Activated CD8-positive, alpha-beta memory T cell treated with anti-CD3 and anti-CD28 coated beads, Interleukin-2, amount 50 U/mL, for 4 hours (primary cell): Measurements from ENCODE around the gene RPLP2.
A peak's percentile ranks its signal among the peaks of the same experiment; 100 is the strongest.

Source experiments
- DNase-seq: peaks from one replicate; pipeline ENCODE4 v3.0.0-alpha.2; 2020

Gene RPLP2

DNA sequence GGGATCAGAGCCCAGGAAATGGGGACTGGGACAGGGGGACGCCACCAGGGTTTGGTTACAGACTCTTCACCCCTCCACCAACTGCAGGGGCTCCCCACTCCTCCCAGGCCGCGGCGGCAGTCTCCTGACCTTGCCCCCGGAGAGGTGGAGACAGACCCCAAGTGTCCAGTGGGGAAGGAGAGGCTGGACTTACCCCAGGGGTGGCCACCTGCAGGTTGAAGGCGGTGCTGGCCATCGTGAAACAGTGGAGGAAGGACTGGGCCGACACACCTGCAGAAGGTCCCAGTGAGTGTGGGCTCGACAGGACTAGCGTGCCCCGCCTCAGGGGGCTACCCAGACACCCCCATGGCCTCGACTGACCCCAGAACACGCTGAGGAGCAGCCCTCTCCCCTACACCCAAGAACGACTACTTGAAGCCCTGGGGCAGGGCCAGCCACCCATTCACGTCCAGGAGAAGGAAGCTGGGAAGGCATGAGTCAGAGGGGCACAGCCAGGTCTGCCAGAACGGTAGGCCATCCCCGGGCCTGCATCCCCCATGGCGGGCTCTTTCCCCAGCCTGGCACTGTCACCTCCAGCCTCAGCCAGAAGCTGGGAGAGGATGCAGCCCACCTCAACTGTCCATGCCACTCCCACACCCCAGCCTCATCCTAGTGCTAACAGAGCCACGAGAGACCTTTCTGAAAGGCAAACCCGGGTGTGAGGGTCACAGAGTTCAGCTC is 34.7 kb upstream of the RPLP2 start:
- DNase-seq: no peak

DNA sequence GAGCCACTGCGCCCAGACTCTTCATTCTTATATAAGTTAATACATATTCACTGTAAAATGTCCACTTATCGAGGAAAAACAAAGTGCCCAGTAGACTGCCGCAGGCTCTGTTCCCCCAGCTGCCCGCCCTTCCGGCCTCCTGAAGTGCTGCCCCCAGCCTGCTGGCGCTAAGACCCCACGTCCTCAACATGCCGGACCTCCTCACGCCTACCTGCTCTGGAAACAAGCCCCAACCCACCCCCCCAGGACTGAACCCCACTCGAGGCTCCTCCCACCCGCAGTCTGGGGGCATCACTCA is 33.6 kb upstream of the RPLP2 start:
- no peak for DNase-seq

DNA sequence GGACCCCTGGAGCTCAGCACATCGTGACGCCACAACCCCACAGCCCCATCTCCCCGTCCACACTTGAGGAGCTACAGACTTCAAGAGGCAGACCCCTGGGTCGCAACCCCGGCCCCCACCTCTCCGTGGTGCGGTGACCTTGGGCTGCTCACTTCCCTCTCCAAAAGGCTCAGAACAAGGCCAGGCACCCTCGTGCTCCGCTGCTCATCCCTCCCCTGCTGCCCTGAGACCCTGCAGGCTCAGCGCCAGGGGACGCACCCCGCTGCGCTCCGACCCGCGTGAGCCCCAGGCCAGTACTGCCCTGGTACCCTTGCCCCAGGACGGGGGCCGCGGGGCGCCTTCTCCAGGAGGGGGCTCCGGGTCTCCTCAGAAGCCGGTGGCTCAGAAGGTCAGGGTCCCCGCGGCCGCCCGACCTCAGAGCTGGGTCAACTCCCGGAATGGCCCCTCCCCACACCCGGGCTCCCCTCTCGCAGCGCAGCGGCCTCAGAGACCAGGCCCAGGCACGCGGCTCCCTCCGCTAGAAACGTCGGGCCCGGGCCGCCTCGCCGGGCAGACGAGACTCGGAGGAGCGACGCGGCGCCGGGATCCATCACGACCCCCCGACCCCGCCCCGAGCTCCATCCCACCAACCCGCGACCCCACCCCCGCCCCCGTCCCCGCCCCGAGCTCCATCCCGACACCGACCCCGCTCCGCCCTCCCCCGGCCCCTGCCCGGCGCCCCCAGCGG is 33.0 kb upstream of the RPLP2 start:
- DNase-seq: no peak

DNA sequence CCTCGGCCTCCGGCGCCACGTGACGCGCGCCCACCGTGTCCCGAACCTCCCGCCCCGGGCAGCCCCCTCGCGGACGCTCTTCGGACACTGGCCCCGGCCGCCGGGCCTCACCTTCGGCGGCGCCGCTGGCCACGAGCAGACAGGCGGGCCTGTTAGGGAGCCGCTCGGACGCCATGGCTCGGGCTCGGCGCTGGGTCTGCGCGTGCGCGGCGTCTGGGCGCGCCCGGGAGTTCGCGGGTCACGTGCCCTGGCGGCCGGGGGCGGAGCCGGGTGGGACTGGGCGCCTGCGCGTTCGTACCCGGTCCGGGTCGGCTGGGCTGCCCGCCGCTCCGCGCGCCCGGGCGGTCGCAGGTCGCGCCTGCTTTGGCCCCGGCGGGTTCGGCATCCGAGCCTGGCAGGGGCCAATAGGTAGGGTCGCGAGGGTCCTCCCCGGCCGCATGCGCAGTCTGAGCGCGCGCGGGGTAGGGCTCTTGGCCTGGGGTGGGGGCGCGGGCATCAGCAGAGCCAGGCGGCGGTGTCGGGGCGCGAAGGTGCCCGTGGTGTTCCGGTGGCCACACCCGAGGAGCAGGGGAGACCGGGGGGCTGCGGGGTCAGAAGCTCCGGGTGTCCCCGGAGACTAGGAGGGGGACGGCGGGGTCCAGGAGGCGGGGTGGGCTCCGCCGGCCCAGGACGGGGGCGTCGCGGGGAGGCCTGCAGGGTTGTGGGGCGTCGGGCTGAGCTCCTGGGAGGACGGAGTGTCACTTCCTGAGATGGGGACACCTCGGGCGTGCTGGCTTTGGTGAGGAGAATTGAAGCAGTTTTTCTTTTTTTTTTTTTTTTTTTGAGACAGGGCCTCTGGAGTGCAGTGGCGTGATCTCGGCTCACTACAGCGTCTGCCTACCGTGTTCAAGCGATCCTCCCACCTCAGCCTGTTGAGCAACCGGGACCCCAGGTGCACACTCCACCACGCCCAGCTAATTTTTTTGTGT is 32.2 kb upstream of the RPLP2 start, which contains the start of gene GATD1:
Gene GATD1 (minus strand): TSS at position 200 of the 968 bp plus-strand sequence. CDS start 25 bp downstream, at position 175.
- peak; percentile 95 for DNase-seq

DNA sequence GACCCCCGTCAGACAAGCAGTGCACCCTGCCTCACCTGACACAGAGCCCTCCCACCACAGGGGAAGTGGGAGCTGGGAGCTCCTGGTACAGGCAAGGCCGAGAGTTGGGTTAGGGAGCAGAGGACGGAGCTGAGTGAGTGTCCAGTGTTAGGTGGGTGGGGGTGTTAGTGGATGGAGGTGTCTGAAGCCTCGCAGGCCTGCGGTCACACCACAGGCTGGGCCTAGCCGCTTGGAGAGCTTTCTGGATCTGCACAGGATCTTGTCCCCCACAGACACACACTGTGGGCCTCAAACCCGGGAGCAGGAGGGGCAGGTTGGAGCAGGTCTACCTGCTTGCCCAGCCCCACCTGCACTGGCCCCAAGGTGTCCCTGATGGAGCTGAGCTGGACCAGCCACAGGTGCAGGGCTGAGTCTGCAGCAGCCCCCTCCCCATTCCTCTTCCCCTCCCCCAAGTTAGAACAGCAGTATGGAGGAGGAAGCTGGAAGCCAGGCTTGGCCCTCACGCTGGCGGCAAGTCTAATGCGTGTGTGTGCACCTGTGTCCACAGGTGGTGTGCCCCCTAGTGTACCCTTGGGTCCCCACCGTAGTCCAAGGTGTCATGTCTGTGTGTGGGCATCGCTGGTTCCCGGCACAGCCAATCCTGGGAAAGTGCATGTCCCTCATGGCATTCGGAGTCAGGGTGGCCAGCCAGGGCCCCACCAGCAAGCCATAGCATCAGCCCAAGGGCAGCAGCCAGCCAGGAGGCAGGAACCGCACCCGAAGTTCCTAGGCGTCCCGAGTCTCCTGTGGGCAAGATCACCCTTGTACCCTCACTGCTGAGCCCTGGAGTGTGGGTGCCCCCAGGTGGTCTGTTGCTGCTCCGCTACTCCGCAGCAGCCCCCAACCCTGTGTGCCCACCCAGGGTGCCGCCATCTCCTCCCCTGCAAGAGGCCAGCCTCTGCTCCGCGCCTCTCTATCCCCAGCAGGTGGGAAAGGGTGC is 30.5 kb upstream of the RPLP2 start:
- no peak for DNase-seq

DNA sequence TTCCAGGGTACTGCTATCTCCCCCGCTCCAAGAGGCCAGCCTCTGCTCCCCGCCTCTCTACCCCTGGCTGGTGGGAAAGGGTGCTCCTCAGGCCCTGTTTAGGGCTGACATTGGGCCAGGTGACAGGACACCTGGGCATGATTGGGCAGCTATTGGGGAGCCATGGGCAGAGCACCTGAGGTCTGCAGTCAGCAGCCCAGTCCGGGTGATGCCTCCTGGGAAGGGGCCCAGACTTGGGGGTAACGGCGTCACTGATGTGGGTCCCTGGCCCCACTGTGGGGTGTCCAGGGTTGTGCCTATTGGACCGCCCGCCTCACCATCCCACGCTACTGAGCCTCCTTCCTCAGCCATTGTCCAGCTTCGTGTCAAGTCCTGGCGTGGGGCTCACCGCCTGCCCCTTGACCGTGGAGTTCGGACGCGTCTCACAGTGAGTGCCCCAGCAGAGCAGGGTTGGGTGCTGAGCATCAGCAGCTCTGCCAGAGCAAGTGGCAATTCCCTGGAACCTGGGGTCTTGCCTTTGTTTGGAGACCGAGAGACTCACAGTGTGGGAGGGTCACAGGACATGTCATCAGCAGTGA is 29.7 kb upstream of the RPLP2 start:
- no peak for DNase-seq

DNA sequence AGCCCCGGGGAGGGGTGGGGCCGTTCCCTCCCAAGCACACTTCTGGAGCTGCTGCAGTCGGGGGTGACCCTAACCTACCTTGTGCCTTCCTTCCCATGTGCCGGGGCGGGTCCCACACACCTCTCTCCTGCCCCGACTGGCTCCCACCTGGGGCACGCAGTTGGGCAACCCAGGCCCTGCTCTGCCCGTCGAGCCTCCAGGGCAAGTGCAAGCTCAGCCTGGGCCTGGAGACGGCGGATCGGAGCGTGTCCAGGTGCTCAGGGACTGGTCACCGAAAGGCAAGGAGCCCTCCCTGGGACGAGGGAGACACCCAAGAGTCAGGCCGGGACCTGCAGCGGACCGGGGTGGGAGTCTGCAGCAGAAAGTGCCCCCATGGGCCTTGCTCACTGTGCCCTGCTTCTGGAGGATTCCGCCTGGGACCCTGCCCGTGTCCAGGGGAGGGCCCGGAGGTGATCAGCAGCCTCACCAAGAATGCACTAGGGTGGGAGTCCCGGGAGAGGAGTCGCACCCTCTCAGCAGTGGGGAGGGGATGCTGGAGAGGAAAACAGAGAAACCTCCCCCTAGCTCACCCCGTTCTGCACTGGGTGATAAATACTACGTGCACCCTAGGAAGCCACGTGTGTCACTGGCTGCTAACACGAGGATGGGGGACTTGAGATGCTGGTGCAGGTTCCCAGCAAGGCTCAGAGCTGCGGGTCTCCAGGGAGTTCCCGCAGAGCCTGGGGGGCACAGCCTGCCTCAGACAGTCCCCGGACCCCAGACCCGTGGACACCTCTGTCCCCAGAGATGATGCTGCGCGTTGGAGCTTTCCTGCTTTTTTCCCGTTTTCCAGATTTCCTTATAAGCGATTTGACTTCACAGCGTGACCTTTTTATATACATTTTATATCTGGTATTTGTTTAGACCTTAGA is 27.2 kb upstream of the RPLP2 start:
- DNase-seq: no peak

DNA sequence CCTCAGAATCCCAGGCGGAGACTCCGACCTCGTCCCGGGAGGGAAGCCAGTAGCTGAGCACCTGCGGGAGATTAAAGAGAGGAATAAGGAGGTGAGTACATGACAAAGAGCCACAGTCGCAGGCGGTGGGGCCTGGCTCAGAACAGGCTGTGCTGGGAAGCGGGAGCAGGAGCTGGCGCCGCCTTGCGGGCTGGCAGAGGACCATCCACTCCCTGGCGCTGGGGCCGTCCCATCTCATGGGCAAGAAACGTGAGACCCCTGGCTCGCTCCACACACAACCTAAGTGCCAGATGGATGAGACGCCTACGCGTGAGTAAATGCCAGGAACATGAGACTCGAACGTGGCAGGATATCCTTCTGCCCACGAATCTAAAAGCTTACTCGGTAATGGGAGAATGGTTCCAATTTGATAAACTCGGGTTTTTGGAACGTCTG is 26.2 kb upstream of the RPLP2 start:
- DNase-seq: no peak

DNA sequence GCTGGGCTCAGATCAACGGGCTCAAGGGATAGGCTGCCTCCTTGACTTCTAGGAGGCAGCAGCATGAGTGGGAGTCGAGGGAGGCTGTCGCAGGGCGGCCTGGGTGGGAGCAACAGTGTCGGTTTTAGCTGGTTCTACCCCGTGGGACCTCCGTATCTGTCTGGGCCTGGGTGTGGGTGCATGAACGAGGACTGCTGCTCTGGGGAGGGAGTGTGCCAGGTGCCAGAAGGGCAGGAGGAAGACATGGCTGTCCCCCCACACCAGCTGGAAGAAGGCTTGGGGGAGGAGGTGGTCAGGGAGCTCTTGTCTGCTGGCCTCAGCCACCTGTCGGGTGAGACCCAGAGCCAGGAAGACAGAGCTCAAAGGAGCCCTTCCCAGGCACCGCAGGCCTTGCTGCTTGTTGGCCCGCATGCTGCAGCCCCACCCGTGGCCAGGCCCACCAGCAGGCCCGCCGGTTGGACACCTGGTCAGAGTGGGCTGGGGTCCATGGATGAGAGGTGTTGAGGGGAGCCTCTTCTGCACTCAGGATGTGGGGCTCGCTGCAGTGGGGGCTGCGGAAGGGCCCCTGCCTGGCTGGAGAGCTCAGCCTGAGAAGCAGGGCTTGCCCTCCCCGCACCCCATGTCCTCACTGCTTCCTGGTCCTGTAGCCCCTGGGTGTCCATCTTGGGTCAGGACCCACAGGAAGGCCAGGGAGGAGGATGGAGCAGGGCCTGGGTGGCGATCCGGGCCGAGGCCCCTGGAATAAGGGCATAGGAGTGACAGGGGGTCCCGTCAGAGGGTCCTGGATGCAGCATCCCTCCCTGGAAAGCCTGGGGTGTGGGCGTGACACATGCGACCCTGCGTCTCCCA is 23.3 kb upstream of the RPLP2 start:
- DNase-seq: no peak

DNA sequence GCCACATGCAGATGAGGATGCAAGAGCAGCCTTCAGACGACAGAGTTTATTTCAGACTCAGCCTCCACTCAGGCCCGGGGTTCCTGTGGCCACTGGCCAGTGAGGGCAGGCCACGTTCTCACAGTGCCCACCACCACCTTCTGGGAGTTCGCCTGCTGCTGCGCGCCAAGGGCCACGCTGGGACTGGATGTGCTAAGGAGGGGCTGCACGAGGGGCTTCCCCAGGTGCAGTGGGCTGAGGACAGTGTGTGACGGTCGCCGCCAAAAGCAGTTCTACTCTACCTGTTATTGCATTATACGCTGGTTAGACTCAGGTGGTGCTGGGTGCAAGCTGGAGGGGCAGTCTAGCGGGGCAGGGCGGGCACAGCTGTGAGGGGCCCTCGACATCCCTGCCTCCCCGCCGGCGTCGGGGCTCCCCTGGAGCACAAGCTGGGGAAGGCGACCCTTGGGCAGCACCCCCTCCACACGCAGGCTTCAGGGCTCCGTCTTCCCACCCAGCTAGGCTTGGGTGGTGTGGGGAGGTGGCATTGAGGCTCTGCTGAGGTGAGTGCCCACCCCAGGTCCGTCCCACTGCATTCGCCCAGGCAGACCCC is 22.6 kb upstream of the RPLP2 start:
- DNase-seq: no peak

DNA sequence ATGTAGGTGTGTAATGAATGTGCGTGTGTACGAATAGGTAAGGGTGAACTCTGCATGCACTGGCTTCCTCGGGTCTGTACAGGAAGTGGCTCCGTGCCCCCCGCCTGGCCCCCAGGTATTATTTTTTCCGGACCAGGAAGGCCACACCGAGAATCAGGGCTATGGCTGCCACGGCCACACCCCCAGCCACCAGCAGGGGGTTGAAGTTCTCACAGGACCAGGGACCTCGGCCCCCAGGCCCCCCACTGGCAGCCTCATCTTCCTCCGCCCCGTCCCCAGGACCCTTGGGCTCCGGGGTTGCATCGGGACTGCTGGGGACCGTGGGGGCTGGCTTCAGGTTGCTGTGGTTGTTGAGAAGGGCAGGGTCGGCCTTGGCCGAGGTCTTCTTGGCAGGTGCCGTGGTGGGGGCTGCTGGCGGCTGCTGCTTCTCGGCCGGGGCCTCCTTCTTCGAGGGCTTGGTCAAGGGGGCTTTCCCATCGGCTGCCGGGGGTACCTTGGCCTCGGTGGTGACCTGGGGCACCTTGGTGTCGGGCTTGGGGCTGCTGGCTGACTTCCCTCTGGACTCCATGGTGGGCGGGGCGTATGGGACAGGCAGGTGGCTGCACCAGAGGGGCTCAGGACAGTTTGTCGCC is 21.6 kb upstream of the RPLP2 start:
- DNase-seq: no peak

DNA sequence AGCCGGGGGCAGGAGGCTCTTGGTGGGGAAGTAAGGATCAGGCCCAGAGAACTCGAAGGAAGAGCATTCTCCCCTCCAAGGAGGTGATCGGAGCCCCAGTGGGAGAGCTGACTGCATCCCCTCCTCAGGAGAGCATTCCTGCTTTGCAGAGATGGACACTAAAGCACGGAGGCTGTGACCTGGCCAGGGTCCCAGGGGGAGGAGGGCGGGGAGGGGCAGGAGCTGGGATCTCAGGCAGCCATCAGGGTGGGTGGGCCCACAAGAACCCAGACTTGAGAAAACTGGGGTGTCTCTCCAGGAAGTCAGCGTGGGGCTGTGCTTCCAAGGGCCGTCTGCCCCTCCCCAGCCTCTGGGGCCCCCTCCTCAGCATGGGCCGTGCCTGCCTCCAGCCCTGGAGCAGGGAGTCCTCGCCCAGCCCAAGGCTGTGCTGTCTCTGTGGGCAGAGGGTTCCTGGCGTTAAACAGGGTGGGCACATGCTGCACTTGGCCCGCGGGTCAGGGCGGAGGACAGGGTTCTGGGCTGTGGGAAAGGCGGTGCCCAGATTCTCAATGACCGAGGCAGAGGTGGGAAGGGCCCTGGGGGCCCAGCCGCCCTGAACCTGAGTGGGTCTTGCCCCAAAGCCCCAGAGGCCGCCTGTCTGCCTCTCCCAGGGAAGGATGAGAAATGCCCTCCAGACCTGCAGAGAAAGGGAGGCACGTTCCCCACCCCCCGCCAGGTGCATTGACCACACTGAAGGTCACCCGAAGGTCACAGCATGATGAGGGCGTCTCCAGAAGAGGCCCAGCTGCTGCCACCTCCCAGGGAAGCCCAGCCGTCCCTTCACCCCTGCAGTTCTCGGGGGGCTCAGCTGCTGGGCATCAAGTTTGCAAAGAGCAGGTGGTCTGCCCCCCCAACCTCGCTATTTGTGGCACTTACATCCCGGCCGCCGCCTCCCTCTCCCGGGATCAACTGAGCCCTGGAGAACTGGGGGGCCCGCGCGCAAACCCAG is 20.5 kb upstream of the RPLP2 start:
- DNase-seq: no peak

DNA sequence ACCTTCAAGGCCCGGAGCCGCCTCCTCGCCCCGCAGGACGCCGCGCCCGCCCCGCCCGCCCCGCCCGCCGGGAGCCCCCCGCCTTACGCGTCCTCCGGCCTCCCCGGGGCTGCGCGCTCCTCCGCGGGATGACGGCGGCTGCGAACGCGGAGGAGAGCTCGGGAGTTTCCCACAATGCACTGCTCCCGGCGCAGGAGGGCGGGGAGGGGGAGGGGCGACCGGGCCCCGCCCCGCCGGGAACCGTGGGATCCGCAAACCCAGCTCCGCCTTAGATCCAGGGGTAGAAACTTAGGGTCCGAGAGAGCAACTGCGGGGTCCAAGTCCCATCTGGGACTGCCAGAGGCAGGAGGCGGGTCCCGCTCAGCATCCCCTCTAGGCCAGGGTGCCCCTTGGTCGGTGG is 19.8 kb upstream of the RPLP2 start, which contains the start of gene CEND1:
Gene CEND1 (minus strand): TSS at position 148 of the 400 bp plus-strand sequence. CDS start 1,514 bp downstream, outside the sequence.
- peak; percentile 43 for DNase-seq

DNA sequence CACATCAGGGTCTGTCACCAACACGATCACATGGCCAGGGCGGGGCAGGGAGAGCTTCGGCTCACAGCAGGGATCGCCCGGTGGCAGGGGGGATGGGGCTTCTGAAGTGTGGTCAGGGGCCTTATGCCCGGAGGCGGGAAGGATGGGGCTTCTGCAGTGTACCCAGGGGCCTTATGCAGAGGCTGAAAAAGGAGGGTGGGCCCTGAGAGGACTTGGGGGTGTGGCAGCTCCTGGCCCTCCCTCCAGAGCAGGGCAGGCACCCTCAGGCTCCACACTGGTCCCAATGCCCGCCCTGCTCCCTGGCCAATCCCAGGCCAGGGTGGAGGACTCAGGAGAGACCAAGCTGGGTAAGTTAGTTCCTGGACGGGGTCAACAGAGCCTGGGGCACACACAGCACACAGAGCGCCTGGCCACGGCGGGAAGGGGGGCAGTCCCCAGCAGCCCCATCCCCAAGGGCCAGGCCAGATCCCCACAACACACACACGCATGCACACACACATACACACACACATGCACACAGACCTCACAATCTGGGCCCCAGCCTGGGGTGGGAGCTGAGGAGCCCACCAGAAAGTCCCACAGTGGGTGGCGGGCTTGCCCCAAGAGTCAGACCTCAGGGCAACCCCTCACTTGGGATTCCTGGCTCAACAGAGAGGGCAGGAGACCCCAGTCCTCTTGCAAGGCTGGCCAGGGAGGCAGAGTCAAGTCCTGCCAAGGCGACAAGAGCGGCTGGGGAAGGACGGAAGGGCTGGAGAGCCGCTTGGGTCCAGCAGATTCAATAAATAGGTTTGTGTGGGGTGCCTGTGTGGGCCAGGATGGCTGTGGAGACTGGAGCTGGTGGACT is 18.8 kb upstream of the RPLP2 start:
- DNase-seq: no peak

DNA sequence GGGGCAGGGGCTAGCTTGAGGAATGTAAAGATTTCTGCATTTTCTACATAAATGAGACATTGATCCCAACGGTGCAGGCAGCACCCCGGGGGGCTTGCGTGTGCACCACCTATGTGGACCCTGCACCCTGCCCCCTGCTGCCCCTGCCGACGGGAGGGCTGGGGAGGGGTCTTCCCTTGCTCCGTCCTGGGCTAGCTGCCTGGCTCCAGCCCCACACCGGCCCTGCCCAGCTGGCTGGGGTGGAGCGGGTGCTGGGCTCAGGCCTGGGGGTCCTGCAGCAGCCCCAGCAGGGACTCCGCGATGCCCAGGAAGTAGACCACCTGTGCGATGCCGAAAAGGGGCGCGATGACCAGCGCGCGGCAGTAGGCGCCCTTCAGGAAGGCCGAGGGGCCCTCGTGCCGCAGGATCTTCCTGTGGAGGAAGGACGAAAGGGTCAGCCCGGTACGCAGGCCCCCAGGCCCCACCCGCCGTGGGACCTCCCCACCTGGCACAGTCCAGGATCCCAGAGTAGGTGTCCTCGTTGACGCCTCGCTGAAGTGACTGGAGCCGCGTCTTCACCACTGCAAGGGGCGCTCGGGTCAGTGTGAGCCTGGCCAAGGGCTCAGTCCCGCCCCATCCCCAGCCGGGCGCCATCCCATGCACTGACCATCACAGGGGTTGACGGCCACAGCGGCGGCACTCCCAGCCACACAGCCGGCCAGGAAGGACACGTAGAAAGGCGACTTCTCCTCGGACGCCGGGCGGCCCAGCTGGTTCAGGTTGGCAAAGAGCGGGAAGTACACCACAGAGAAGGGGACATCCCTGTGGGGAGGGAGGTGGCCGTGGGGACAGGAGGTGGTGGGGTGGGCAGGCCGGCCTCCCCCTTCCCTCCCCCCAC is 17.9 kb upstream of the RPLP2 start:
- no peak for DNase-seq

DNA sequence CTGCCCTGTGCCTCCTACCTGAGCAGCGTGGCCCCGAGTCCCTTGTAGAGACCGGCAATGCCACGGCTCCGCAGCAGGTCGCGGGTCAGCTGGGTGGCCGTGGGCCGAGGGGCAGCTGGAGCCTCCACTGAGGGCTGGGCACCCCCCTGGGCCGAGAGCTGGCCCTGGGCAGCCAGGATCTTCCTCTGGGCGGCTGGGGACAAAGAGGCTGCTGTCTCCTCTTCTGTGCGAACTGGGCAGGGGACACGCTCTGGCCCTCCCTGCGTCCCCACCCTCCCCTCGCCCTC is 17.3 kb upstream of the RPLP2 start:
- no peak for DNase-seq
